Measurements from ENCODE around the gene ATOSB.

ATOSB gene

DNA sequence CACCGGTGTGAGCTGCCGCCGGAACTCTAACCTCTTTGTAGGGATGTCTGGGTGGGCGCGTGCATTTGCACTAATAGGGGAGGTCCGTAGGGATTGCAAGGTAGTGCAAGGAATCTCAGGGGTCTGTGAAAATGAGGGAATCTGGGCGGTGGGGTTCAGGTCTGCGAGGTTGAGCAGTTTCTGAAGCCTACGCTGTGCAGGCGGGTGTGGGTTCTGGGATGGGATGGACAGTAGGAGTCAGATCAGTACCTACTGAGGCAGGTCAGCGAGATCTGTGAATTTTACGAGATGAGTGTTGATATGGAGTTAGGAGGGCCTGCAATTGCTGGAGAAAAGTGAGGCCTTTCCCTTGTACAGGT, 856 bp upstream of the ATOSB start:
- Histone ChIP-seq H3K27ac (replicated peaks; ENCODE audit: low read length) (no peak overlapping the region), H2BK5ac (ENCODE audit: low read length) (no peak overlapping the region), H3K9ac (ENCODE audit: low read depth, low read length, poor library complexity) (peak overlapping the region; percentile 75), H2BK120ac (ENCODE audit: low read depth, low read length) (no peak overlapping the region), H3K4ac (ENCODE audit: low read length) (no peak overlapping the region), H2AFZ (ENCODE audit: low read length) (peak overlapping the region; percentile 81), H2BK12ac (ENCODE audit: low read length) (no peak overlapping the region), H4K91ac (ENCODE audit: low read depth, low read length, poor library complexity) (no peak overlapping the region), H3K14ac (ENCODE audit: low read length) (no peak overlapping the region), H3K4me1 (ENCODE audit: control insufficient read depth in 2 of 2, insufficient read depth in 1 of 2, low read depth in 1 of 2, low read length in 2 of 2) (peaks cover 21 to 22% of the 10 kb centered on the region in 2 donors), H3K9me3 (replicated peaks in 1 of 2; ENCODE audit: control insufficient read depth in 2 of 2, insufficient read depth in 1 of 2, low read depth in 1 of 2, low read length in 2 of 2) (no peaks in the 10 kb centered on the region), H3K4me3 (ENCODE audit: low read length in 2 of 2) (peak overlapping the region; percentile 42 to 76), H3K27me3 (ENCODE audit: control insufficient read depth in 3 of 3, insufficient read depth in 3 of 3, low read depth in 1 of 3, low read length in 3 of 3) (peaks cover 0 to 3% (median 0%) of the 10 kb centered on the region in 3 experiments), H4K8ac (ENCODE audit: low read depth, low read length) (no peak overlapping the region), H3K79me1 (ENCODE audit: low read depth, low read length) (peaks cover 3% of the 10 kb centered on the region), H2AK5ac (ENCODE audit: low read depth, low read length) (no peak overlapping the region), H3K18ac (ENCODE audit: low read length) (no peak overlapping the region), H2BK15ac (ENCODE audit: low read length) (no peak overlapping the region), H3K23ac (ENCODE audit: low read depth, low read length, poor library complexity) (no peak overlapping the region), H3K36me3 (replicated peaks in 1 of 2; ENCODE audit: control insufficient read depth in 2 of 2, insufficient read depth in 2 of 2, low read length in 2 of 2) (no peaks in the 10 kb centered on the region), H3K4me2 (ENCODE audit: insufficient read depth, low read length, poor library complexity, severe bottlenecking) (peak overlapping the region; percentile 92)
- peak; percentile 43 for DNase-seq (ENCODE audit: low spot score)
- WGBS, 2 donors (ENCODE audit: extremely low coverage in 2 of 2, insufficient read length in 2 of 2, insufficient replicate concordance in 1 of 2) = no CpG with 5 or more reads among the region's 12 CpGs

DNA sequence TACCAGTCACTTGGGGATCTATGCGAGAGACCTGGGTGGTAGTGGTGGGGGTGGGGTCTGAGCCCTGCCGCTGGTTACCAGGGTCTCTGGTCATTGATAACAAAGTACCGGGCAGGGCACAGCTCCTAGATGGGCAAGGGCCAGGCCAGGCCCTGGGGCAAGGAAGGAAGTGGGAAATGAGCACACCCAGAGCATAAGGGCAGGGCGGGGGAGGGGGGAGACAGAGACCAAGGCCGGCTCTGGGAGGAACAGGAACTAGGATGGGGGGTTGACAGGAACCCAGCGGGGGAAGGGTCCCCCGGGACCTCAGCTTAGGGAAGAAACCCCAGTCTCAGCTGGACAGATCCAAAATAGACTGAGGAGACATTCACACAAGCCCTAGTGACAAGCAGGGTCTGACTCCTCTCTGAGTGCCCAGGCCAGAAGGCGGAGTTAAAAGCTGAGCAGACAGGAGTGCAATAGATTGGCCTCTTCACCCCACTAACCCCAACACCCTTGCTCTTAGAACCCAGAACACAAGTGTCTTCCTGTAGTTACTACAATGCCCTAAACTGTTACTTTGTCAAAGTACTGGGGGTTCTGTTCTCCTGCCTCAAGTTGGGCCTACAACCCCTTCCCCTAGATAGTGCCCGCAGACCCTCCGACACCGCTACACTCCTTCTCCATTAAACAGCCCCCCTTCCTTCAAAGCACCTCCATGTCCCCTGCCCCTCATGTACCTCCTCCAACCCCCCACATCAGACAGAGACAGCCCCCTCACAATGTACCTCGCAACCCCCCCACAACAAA, 628 bp downstream of the ATOSB start:
- Histone ChIP-seq H3K79me1 (ENCODE audit: low read depth, low read length) (peaks cover 14% of the 10 kb centered on the region), H3K36me3 (replicated peaks in 1 of 2; ENCODE audit: control insufficient read depth in 2 of 2, insufficient read depth in 2 of 2, low read length in 2 of 2) (no peaks in the 10 kb centered on the region), H3K4ac (ENCODE audit: low read length) (no peak overlapping the region), H2BK15ac (ENCODE audit: low read length) (peak overlapping the region; percentile 23), H4K91ac (ENCODE audit: low read depth, low read length, poor library complexity) (peak overlapping the region; percentile 79), H2BK120ac (ENCODE audit: low read depth, low read length) (peak overlapping the region; percentile 83), H3K9me3 (replicated peaks in 1 of 2; ENCODE audit: control insufficient read depth in 2 of 2, insufficient read depth in 1 of 2, low read depth in 1 of 2, low read length in 2 of 2) (no peaks in the 10 kb centered on the region), H3K14ac (ENCODE audit: low read length) (peak overlapping the region; percentile 73), H3K4me3 (ENCODE audit: low read length in 2 of 2) (peak overlapping the region; percentile 82 to 85), H2BK12ac (ENCODE audit: low read length) (no peak overlapping the region), H2AK5ac (ENCODE audit: low read depth, low read length) (peak overlapping the region; percentile 53), H2BK5ac (ENCODE audit: low read length) (peak overlapping the region; percentile 69), H3K27me3 (ENCODE audit: control insufficient read depth in 3 of 3, insufficient read depth in 3 of 3, low read depth in 1 of 3, low read length in 3 of 3) (peaks cover 0 to 3% (median 0%) of the 10 kb centered on the region in 3 experiments), H3K4me2 (ENCODE audit: insufficient read depth, low read length, poor library complexity, severe bottlenecking) (peak overlapping the region; percentile 85), H3K27ac (replicated peaks; ENCODE audit: low read length) (peak overlapping the region; percentile 100), H3K23ac (ENCODE audit: low read depth, low read length, poor library complexity) (peak overlapping the region; percentile 45), H3K9ac (ENCODE audit: low read depth, low read length, poor library complexity) (peak overlapping the region; percentile 97), H2AFZ (ENCODE audit: low read length) (peak overlapping the region; percentile 58), H3K18ac (ENCODE audit: low read length) (peak overlapping the region; percentile 91), H3K4me1 (ENCODE audit: control insufficient read depth in 2 of 2, insufficient read depth in 1 of 2, low read depth in 1 of 2, low read length in 2 of 2) (peaks cover 28 to 32% of the 10 kb centered on the region in 2 donors), H4K8ac (ENCODE audit: low read depth, low read length) (no peak overlapping the region)
- DNase-seq (ENCODE audit: low spot score) = peak; percentile 49
- no CpG with 5 or more reads among the region's 12 CpGs for WGBS, 2 donors (ENCODE audit: extremely low coverage in 2 of 2, insufficient read length in 2 of 2, insufficient replicate concordance in 1 of 2)

DNA sequence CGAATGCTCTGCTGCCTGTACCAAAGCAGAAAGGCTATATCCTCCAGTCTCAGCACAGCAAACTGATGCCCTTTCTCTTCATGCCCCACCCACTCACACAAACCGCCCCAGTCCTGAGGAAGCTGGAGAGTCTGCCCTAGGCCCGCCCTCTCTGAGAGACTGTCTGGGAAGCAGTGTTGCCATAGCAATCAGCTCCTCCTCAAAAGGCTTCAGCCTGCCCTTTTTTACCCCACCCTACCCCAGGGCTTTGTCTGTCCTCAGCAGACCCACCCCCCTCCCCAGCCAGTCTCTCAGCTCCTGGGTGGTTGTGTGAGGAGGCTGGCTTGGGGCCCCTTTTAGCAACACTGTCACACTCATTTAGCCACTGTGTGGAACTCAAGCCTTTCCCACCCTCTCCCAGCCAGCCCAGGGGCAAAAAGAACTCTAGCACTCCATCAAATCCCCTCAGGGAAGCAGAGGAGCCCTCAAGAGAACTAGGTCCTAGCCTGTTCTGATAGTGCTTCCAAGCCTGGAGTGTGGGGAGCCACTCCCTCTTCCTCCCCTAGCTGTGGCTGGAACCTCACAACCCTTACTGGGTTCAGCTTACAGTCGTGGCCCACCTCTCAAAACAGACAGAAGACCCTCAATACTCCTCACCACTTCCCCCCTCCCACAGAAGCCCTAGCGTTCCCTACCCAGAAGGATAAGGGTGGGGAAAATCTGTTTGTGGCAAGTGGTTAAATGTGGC, 1.4 kb downstream of the ATOSB start:
- Histone ChIP-seq H2BK12ac (ENCODE audit: low read length) (no peak overlapping the region), H4K91ac (ENCODE audit: low read depth, low read length, poor library complexity) (peak overlapping the region; percentile 79), H2BK5ac (ENCODE audit: low read length) (peak overlapping the region; percentile 69), H3K9ac (ENCODE audit: low read depth, low read length, poor library complexity) (no peak overlapping the region), H2AK5ac (ENCODE audit: low read depth, low read length) (no peak overlapping the region), H3K36me3 (replicated peaks in 1 of 2; ENCODE audit: control insufficient read depth in 2 of 2, insufficient read depth in 2 of 2, low read length in 2 of 2) (peaks cover under 1 to 2% of the 10 kb centered on the region in 2 donors), H2BK120ac (ENCODE audit: low read depth, low read length) (peak overlapping the region; percentile 83), H3K27me3 (ENCODE audit: control insufficient read depth in 3 of 3, insufficient read depth in 3 of 3, low read depth in 1 of 3, low read length in 3 of 3) (peaks cover 0 to 3% (median 0%) of the 10 kb centered on the region in 3 experiments), H3K27ac (replicated peaks; ENCODE audit: low read length) (peak overlapping the region; percentile 100), H4K8ac (ENCODE audit: low read depth, low read length) (no peak overlapping the region), H3K4me2 (ENCODE audit: insufficient read depth, low read length, poor library complexity, severe bottlenecking) (peak overlapping the region; percentile 85), H2BK15ac (ENCODE audit: low read length) (peak overlapping the region; percentile 23), H3K23ac (ENCODE audit: low read depth, low read length, poor library complexity) (peak overlapping the region; percentile 45), H3K9me3 (replicated peaks in 1 of 2; ENCODE audit: control insufficient read depth in 2 of 2, insufficient read depth in 1 of 2, low read depth in 1 of 2, low read length in 2 of 2) (no peaks in the 10 kb centered on the region), H3K4me1 (ENCODE audit: control insufficient read depth in 2 of 2, insufficient read depth in 1 of 2, low read depth in 1 of 2, low read length in 2 of 2) (peaks cover 28 to 32% of the 10 kb centered on the region in 2 donors), H3K79me1 (ENCODE audit: low read depth, low read length) (peaks cover 14% of the 10 kb centered on the region), H2AFZ (ENCODE audit: low read length) (peak overlapping the region; percentile 58), H3K4ac (ENCODE audit: low read length) (no peak overlapping the region), H3K14ac (ENCODE audit: low read length) (peak overlapping the region; percentile 73), H3K18ac (ENCODE audit: low read length) (peak overlapping the region; percentile 86), H3K4me3 (ENCODE audit: low read length in 2 of 2) (peak overlapping the region; percentile 82 to 85)
- no CpG with 5 or more reads among the region's 5 CpGs for WGBS, 2 donors (ENCODE audit: extremely low coverage in 2 of 2, insufficient read length in 2 of 2, insufficient replicate concordance in 1 of 2)
- peak; percentile 91 for DNase-seq (ENCODE audit: low spot score)

Data from neuronal stem cell (in vitro differentiated cells).